ENCODE measurements around the gene MBTPS1. TPM values are rescaled to one million over a fixed set of nuclear protein-coding genes. Genes with fewer than 3 reads are reported as not detected.

The MBTPS1 gene
- total and polyA plus RNA-seq, 9 of the 15 experiments (the other 6 are each of a cell fraction or from before 2014, with no cell fraction given) = 2.8 to 57.6 (median 43.8) TPM

DNA sequence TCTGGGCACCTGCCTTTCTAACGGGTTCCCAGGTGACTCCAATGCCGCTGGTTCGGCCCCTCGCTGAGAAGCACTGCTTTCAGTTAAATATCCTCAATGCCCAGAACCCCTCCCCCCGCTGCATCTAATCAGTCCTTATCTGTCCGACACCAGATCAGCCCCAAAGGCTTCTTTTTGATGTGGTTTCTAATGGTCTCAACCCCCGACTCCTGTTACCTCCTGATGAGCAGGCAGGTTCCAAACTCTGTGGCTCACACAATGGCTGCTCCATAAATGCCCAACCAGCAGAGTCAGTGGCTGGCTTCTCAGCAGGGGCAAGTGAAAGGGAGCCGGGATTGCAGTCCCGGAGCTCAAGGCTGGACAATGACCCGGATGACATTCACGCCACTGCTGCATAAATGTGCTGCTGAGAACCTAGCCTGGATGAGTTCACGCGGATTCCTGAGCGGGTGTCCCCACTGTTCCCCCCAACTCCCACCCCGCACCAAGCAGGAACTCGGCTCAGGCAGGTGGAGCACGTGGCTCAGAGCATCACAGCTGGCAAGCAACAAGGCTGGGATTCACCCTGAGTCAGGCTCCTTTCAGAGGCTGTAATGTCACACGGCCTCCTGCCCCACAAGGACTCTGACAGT lies 73.1 kb downstream of the MBTPS1 start (continued):
- TF ChIP-seq HDAC8 (tag; IDR thresholded peaks at IDR 0.05) = no peak
- TF ChIP-seq ZNF263 (CRISPR knock-in tag; IDR thresholded peaks at IDR 0.05; ENCODE audit: borderline replicate concordance) = 0 out of 2 replicates have a peak, but pooled peaks have one; percentile 27
- no peak for TF ChIP-seq POLR2A (conservative IDR thresholded peaks at IDR 0.05)
- no peak for TF ChIP-seq NCOA6 (IDR thresholded peaks at IDR 0.05)
- TF ChIP-seq, protein P1, sequence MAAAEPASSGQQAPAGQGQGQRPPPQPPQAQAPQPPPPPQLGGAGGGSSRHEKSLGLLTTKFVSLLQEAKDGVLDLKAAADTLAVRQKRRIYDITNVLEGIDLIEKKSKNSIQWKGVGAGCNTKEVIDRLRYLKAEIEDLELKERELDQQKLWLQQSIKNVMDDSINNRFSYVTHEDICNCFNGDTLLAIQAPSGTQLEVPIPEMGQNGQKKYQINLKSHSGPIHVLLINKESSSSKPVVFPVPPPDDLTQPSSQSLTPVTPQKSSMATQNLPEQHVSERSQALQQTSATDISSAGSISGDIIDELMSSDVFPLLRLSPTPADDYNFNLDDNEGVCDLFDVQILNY (CRISPR knock-in tag; IDR thresholded peaks at IDR 0.05) = no peak
- TF ChIP-seq NUFIP1 (IDR thresholded peaks at IDR 0.05; ENCODE audit: partially characterized antibody) = no peak
- no peak for TF ChIP-seq ZNF717 (CRISPR knock-in tag; IDR thresholded peaks at IDR 0.05)
- TF ChIP-seq TAL1 (IDR thresholded peaks at IDR 0.05) = peak; percentile 91
- TF ChIP-seq OTX1 (CRISPR knock-in tag; IDR thresholded peaks at IDR 0.05) = 0 out of 2 replicates have a peak, but pooled peaks have one; percentile 8
- TF ChIP-seq, protein P2, sequence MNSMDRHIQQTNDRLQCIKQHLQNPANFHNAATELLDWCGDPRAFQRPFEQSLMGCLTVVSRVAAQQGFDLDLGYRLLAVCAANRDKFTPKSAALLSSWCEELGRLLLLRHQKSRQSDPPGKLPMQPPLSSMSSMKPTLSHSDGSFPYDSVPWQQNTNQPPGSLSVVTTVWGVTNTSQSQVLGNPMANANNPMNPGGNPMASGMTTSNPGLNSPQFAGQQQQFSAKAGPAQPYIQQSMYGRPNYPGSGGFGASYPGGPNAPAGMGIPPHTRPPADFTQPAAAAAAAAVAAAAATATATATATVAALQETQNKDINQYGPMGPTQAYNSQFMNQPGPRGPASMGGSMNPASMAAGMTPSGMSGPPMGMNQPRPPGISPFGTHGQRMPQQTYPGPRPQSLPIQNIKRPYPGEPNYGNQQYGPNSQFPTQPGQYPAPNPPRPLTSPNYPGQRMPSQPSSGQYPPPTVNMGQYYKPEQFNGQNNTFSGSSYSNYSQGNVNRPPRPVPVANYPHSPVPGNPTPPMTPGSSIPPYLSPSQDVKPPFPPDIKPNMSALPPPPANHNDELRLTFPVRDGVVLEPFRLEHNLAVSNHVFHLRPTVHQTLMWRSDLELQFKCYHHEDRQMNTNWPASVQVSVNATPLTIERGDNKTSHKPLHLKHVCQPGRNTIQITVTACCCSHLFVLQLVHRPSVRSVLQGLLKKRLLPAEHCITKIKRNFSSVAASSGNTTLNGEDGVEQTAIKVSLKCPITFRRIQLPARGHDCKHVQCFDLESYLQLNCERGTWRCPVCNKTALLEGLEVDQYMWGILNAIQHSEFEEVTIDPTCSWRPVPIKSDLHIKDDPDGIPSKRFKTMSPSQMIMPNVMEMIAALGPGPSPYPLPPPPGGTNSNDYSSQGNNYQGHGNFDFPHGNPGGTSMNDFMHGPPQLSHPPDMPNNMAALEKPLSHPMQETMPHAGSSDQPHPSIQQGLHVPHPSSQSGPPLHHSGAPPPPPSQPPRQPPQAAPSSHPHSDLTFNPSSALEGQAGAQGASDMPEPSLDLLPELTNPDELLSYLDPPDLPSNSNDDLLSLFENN (IDR thresholded peaks at IDR 0.05; ENCODE audit: low read depth in 2 of 2, low read length in 2 of 2) = peak in 1 of 2 experiments; percentile 84; a peak in 1 of 4 replicates
- peak in 1 of 2 experiments; percentile 75; a peak in 2 of 4 replicates for TF ChIP-seq TRIM24 (IDR thresholded peaks at IDR 0.05)
- TF ChIP-seq, protein P3, sequence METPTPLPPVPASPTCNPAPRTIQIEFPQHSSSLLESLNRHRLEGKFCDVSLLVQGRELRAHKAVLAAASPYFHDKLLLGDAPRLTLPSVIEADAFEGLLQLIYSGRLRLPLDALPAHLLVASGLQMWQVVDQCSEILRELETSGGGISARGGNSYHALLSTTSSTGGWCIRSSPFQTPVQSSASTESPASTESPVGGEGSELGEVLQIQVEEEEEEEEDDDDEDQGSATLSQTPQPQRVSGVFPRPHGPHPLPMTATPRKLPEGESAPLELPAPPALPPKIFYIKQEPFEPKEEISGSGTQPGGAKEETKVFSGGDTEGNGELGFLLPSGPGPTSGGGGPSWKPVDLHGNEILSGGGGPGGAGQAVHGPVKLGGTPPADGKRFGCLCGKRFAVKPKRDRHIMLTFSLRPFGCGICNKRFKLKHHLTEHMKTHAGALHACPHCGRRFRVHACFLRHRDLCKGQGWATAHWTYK (CRISPR knock-in tag; IDR thresholded peaks at IDR 0.05) = 0 out of 2 replicates have a peak, but pooled peaks have one; percentile 17
- TF ChIP-seq CREM (IDR thresholded peaks at IDR 0.05; ENCODE audit: low read depth) = peak; percentile 47; the same call in 1 of the 2 replicates
- 0 out of 2 replicates have a peak, but pooled peaks have one; percentile 43 for TF ChIP-seq PHF21A (IDR thresholded peaks at IDR 0.05; ENCODE audit: borderline replicate concordance, low read depth)
- peak; percentile 72 for TF ChIP-seq ZEB2 (IDR thresholded peaks at IDR 0.05)
- no peak for TF ChIP-seq STAG1 (CRISPR knock-in tag; IDR thresholded peaks at IDR 0.05; ENCODE audit: borderline replicate concordance)
- peak; percentile 23 to 42; a peak in 1 of 4 replicates for TF ChIP-seq TEAD1 (CRISPR knock-in tag; IDR thresholded peaks at IDR 0.05)
- no peak for TF ChIP-seq SNRNP70 (optimal IDR thresholded peaks at IDR 0.05; ENCODE audit: low read depth, low read length)
- TF ChIP-seq, protein P4, sequence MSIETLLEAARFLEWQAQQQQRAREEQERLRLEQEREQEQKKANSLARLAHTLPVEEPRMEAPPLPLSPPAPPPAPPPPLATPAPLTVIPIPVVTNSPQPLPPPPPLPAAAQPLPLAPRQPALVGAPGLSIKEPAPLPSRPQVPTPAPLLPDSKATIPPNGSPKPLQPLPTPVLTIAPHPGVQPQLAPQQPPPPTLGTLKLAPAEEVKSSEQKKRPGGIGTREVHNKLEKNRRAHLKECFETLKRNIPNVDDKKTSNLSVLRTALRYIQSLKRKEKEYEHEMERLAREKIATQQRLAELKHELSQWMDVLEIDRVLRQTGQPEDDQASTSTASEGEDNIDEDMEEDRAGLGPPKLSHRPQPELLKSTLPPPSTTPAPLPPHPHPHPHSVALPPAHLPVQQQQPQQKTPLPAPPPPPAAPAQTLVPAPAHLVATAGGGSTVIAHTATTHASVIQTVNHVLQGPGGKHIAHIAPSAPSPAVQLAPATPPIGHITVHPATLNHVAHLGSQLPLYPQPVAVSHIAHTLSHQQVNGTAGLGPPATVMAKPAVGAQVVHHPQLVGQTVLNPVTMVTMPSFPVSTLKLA (conservative IDR thresholded peaks at IDR 0.05) = peak in 1 of 2 experiments; percentile 36; a peak in 1 of 4 replicates
- no peak for TF ChIP-seq CBX3 (IDR thresholded peaks at IDR 0.05; ENCODE audit: borderline replicate concordance in 1 of 2, low read length in 2 of 2)
- peak; percentile 100 for TF ChIP-seq TCF7 (IDR thresholded peaks at IDR 0.05; ENCODE audit: borderline replicate concordance)
- TF ChIP-seq RB1 (IDR thresholded peaks at IDR 0.05; ENCODE audit: low read depth) = peak; percentile 52; the same call in 1 of the 2 replicates
